ENCODE data around the gene C16orf89. TPM values are rescaled to one million over a fixed set of nuclear protein-coding genes. Genes with fewer than 3 reads are reported as not detected.

C16orf89 gene
- total RNA-seq, 6 experiments from 2014 or later: not detected

DNA sequence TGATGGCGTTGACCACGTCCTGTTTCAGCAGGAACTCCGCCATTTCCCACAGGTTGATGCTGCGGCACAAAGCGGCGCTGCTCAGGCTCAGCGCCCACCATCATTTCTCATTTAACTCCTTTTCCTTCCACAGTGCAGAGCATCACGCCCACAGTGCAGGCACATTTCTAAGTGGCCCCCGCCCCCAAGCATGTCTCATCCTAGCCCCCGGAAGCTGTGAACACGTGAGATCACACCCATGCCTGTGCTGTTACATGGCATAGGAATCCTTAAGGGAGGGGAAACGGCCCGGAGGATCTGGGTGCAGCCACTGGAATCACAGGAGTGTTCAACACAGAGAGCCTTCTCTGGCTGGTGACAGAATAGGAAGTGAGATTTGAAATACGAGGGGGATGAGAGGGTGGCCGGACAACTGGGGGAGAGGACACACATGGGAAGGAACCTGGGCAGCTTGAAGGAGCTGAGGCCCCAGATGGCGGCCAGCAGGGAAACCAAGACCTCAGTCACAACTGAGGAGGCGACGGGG is 36.7 kb downstream of the C16orf89 start:
- Mint-ChIP-seq H3K27me3 (ENCODE audit: insufficient read depth) (peaks cover 3% of the 10 kb centered on the region; the same call in 1 of the 2 replicates), H3K27ac (no peak overlapping the region), H3K4me1 (ENCODE audit: low read depth) (peaks cover 10% of the 10 kb centered on the region), H3K9me3 (no peaks in the 10 kb centered on the region), H3K4me3 (no peak overlapping the region), H3K36me3 (ENCODE audit: low read depth) (no peaks in the 10 kb centered on the region)
- DNase-seq: no peak
- TF ChIP-seq, protein P1, sequence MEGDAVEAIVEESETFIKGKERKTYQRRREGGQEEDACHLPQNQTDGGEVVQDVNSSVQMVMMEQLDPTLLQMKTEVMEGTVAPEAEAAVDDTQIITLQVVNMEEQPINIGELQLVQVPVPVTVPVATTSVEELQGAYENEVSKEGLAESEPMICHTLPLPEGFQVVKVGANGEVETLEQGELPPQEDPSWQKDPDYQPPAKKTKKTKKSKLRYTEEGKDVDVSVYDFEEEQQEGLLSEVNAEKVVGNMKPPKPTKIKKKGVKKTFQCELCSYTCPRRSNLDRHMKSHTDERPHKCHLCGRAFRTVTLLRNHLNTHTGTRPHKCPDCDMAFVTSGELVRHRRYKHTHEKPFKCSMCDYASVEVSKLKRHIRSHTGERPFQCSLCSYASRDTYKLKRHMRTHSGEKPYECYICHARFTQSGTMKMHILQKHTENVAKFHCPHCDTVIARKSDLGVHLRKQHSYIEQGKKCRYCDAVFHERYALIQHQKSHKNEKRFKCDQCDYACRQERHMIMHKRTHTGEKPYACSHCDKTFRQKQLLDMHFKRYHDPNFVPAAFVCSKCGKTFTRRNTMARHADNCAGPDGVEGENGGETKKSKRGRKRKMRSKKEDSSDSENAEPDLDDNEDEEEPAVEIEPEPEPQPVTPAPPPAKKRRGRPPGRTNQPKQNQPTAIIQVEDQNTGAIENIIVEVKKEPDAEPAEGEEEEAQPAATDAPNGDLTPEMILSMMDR (IDR thresholded peaks at IDR 0.05): no peak

DNA sequence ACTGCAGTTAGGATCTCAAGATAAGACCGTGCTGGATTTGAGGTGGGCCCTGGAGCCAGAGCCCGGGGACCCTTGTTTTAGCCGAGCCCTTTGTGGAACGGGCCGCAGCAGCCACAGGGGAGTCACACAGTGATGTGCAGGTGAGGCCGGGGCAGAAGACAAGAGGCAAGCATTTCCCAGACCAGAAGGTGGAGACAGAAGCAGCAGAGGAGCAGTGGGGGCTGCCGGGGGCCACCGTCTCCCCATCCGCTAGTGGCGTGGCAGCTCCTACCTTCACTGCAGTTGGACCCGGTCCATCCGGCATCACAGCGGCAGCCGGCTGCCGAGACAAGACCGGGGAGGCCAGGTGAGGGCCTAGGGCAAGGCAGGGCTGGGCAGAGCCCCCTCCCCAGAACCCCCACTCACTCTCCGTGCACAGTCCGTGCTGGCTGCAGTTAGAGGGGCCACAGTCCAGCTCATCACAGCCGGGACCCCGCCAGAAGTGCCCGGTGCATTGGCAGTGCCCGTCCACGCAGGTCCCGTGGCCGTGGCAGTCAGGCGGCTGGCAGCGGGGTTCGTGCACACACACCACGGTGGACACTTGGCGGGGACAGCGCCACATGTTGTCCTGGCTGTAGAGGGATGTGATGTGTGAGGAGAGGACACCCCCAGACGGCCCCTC is 38.1 kb downstream of the C16orf89 start:
- TF ChIP-seq, protein P1 (IDR thresholded peaks at IDR 0.05): no peak
- Mint-ChIP-seq H3K9me3 (no peaks in the 10 kb centered on the region), H3K36me3 (ENCODE audit: low read depth) (no peaks in the 10 kb centered on the region), H3K27me3 (ENCODE audit: insufficient read depth) (peaks cover 6% of the 10 kb centered on the region; the same call in 1 of the 2 replicates), H3K4me1 (ENCODE audit: low read depth) (peaks cover 3% of the 10 kb centered on the region), H3K27ac (no peak overlapping the region), H3K4me3 (no peak overlapping the region)
- DNase-seq: no peak

DNA sequence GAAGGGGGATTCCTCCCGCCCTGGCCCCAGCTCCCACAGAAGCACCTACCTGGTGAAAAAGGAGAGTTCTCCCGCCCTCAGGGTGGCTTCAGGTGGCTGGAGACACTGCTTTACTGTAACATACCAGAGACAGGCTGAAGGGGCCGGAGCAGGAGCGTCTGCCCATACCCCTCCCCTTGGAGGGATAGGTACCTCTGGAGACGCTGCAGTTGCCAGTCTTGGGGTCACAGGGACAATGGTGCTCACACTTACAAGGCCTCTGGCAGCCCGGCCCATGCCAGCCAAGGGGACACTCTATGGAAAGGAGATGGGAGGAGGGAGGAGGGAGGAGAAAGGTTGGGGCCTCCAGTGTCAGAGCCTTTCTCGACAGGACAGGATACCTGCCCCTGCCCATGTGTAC is 38.7 kb downstream of the C16orf89 start:
- TF ChIP-seq, protein P1 (IDR thresholded peaks at IDR 0.05): no peak
- no peak overlapping the region for H3K4me3 Mint-ChIP-seq
- no peaks in the 10 kb centered on the region for H3K36me3 Mint-ChIP-seq (ENCODE audit: low read depth)
- H3K4me1 Mint-ChIP-seq (ENCODE audit: low read depth): no peaks in the 10 kb centered on the region
- no peaks in the 10 kb centered on the region for H3K9me3 Mint-ChIP-seq
- DNase-seq: no peak
- H3K27ac Mint-ChIP-seq: no peak overlapping the region
- peaks cover 6% of the 10 kb centered on the region; the same call in 1 of the 2 replicates for H3K27me3 Mint-ChIP-seq (ENCODE audit: insufficient read depth)

DNA sequence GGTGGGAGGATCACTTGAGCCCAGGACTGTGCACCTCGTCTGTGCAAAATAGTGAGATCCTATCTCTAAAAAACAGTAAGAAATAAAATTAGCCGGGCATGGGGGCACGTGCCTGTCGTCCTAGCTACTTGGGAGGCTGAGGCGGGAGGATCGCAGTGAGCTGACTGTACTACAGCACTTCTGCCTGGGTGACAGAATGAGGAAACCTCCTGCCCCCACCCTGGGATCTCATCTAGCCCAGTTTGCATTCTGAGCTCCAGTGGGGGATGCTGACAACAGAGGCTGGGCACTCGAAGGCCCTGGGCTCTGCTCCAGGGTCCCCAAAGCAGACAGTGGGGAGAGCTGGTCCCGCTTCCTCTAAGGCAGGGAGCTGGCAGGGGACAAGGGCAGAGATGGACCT is 39.1 kb downstream of the C16orf89 start:
- DNase-seq: no peak
- no peaks in the 10 kb centered on the region for H3K4me1 Mint-ChIP-seq (ENCODE audit: low read depth)
- H3K36me3 Mint-ChIP-seq (ENCODE audit: low read depth): no peaks in the 10 kb centered on the region
- peaks cover 9% of the 10 kb centered on the region for H3K27me3 Mint-ChIP-seq (ENCODE audit: insufficient read depth)
- no peak overlapping the region for H3K27ac Mint-ChIP-seq
- TF ChIP-seq, protein P1 (IDR thresholded peaks at IDR 0.05): no peak
- no peak overlapping the region for H3K4me3 Mint-ChIP-seq
- H3K9me3 Mint-ChIP-seq: no peaks in the 10 kb centered on the region

DNA sequence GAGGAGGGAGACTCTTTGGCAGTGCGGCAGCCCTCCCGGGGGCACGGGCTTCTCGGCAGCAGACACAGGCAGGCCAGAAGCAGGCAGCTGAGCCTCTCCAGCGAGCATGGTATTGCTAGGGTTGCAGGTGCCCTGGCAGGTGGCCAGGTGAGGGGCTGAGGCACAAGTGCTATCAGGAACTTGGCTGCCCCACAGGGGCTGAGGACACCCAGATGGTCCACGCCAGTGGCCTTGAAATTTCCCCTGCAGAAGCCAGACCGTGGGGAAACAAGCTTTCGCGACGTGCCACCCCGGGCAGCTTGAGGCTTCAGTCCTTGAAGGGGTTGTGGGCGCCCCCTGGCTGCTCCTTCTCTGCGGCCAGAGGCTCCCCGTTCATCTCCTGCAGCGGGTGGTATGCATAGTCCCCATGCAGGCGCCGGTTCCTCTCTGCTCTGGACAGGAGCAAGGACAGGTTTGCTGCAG is 40.6 kb downstream of the C16orf89 start:
- H3K27me3 Mint-ChIP-seq (ENCODE audit: insufficient read depth): peaks cover 16% of the 10 kb centered on the region
- no peak overlapping the region for H3K27ac Mint-ChIP-seq
- no peak overlapping the region for H3K4me3 Mint-ChIP-seq
- TF ChIP-seq, protein P1 (IDR thresholded peaks at IDR 0.05): peak; percentile 48; the same call in 1 of the 2 replicates
- H3K36me3 Mint-ChIP-seq (ENCODE audit: low read depth): no peaks in the 10 kb centered on the region
- no peak for DNase-seq
- H3K9me3 Mint-ChIP-seq: no peaks in the 10 kb centered on the region
- no peaks in the 10 kb centered on the region for H3K4me1 Mint-ChIP-seq (ENCODE audit: low read depth)
